H1 (cell line): ENCODE data around the gene DCAF4. TPM values are rescaled to one million over a fixed set of nuclear protein-coding genes. Genes with fewer than 3 reads are reported as not detected.

Experiments used
- CTCF ChIA-PET: fragments of 300-600 bp; sonication (Branson Sonifier 250); formaldehyde crosslinking; loops from one replicate; lab custom pipeline; 2021; ENCODE audit not compliant: partially characterized antibody; lab: Charles Lee
- POLR2A ChIA-PET: fragments of 300-600 bp; sonication (Branson Sonifier 250); formaldehyde crosslinking; loops from one replicate; lab custom pipeline; 2021; ENCODE audit warnings: inconsistent platforms; ENCODE audit not compliant: partially characterized antibody; lab: Charles Lee
- DNase-seq, 2 experiments: peaks; one replicate each; pipeline versions ENCODE4 v3.0.0 to v3.0.0-alpha.2; 2010 to 2022; ENCODE audit warnings: low spot score in 2 of 2, low read depth in 1 of 2, mixed read lengths in 1 of 2
- FAIRE-seq: peaks from 2 replicates; lab custom pipeline; 2011; peaks lifted over from hg19 to GRCh38; lab: Jason Lieb, UNC
- H2AFZ ChIP-seq: 2 replicates; pipeline ENCODE4 v1.8.1; 2012; ENCODE audit warnings: low read length, inconsistent platforms
- H2AK5ac ChIP-seq: 2 replicates; pipeline ENCODE4 v1.6.1; 2013; ENCODE audit warnings: low read depth, low read length
- H2BK120ac ChIP-seq: replicated peaks from 2 replicates; pipeline ENCODE3; 2013; ENCODE audit warnings: low read depth, low read length, inconsistent platforms
- H2BK12ac ChIP-seq: 2 replicates; pipeline ENCODE4 v1.6.1; 2013; ENCODE audit warnings: low read depth, low read length
- H2BK15ac ChIP-seq: 2 replicates; pipeline ENCODE4 v1.6.1; 2013; ENCODE audit warnings: low read length
- H2BK20ac ChIP-seq: 2 replicates; pipeline ENCODE4 v1.6.1; 2013; ENCODE audit warnings: low read length
- H2BK5ac ChIP-seq: 2 replicates; pipeline ENCODE4 v1.6.1; 2013; ENCODE audit warnings: low read depth, low read length
- H3K14ac ChIP-seq: 2 replicates; pipeline ENCODE4 v1.6.1; 2013; ENCODE audit warnings: inconsistent platforms; ENCODE audit not compliant: insufficient read length
- H3K18ac ChIP-seq: 2 replicates; pipeline ENCODE4 v1.6.1; 2013; ENCODE audit warnings: low read length; ENCODE audit errors: extremely low read depth
- H3K23ac ChIP-seq: 2 replicates; pipeline ENCODE4 v1.6.1; 2013; ENCODE audit warnings: inconsistent platforms; ENCODE audit not compliant: insufficient read length
- H3K23me2 ChIP-seq: 2 replicates; pipeline ENCODE4 v1.6.1; 2013; ENCODE audit warnings: low read depth, low read length
- H3K27ac ChIP-seq: 2 replicates; pipeline ENCODE4 v1.6.1; 2011; ENCODE audit warnings: low read depth, low read length, inconsistent platforms
- H3K27me3 ChIP-seq, 4 experiments: replicated peaks in 1 of 4; 1 replicate in 1 of 4; 2 replicates in 3 of 4; pipeline versions ENCODE4 v1.6.1 to v1.8.1; 2011 to 2013; ENCODE audit warnings: low read length in 3 of 4, mild to moderate bottlenecking in 3 of 4, inconsistent platforms in 2 of 4, mixed read lengths in 2 of 4, moderate library complexity in 1 of 4; ENCODE audit not compliant: control insufficient read depth in 3 of 4, insufficient read depth in 3 of 4; ENCODE audit errors: extremely low read depth in 1 of 4
- H3K36me3 ChIP-seq, 4 experiments: 2 replicates each; pipeline versions ENCODE4 v1.6.1 to v1.8.1; 2011 to 2013; ENCODE audit warnings: mild to moderate bottlenecking in 4 of 4, low read length in 3 of 4, moderate library complexity in 2 of 4, control low read depth in 1 of 4, inconsistent platforms in 1 of 4; ENCODE audit not compliant: insufficient read depth in 4 of 4, control insufficient read depth in 2 of 4
- H3K4ac ChIP-seq: replicated peaks from 2 replicates; pipeline ENCODE3; 2013; ENCODE audit warnings: low read length, low read depth, mixed read lengths, inconsistent platforms; ENCODE audit not compliant: insufficient read length
- H3K4me1 ChIP-seq, 4 experiments: replicated peaks in 1 of 4; 1 replicate in 1 of 4; 2 replicates in 3 of 4; pipeline versions ENCODE4 v1.6.1 to v1.8.1; 2011 to 2013; ENCODE audit warnings: low read length in 3 of 4, inconsistent platforms in 2 of 4, mixed read lengths in 1 of 4; ENCODE audit not compliant: insufficient read depth in 4 of 4, control insufficient read depth in 3 of 4
- H3K4me2 ChIP-seq, 2 experiments: 2 replicates each; pipeline versions ENCODE4 v1.6.1 to v1.8.1; 2011 to 2013; ENCODE audit warnings: low read depth in 2 of 2, low read length in 2 of 2, control low read depth in 1 of 2, inconsistent platforms in 1 of 2, mild to moderate bottlenecking in 1 of 2; ENCODE audit not compliant: insufficient read depth in 1 of 2
- H3K4me3 ChIP-seq, 4 experiments: fragments of 200-600, 300-600 bp in 1 of 4; sonication (generic), shearing (Covaris generic), sonication (Bioruptor Twin) in 1 of 4; 2 replicates each; pipeline versions ENCODE4 v1.5.1 to v1.8.1; 2011 to 2016; ENCODE audit warnings: low read length in 4 of 4, low read depth in 3 of 4, control low read depth in 2 of 4, inconsistent platforms in 2 of 4, mild to moderate bottlenecking in 2 of 4, mixed read lengths in 1 of 4, moderate library complexity in 1 of 4; ENCODE audit not compliant: insufficient read depth in 2 of 4; ENCODE audit errors: extremely low read depth in 1 of 4
- H3K56ac ChIP-seq: replicated peaks from 2 replicates; pipeline ENCODE3; 2013; ENCODE audit warnings: low read depth, mild to moderate bottlenecking, mixed read lengths, low read length, inconsistent platforms; ENCODE audit not compliant: insufficient read length
- H3K79me1 ChIP-seq: 2 replicates; pipeline ENCODE4 v1.6.1; 2013; ENCODE audit warnings: low read depth, low read length, control low read depth
- H3K79me2 ChIP-seq, 2 experiments: 2 replicates each; pipeline versions ENCODE4 v1.6.1 to v1.8.1; 2012 to 2013; ENCODE audit warnings: low read length in 2 of 2, mild to moderate bottlenecking in 2 of 2, inconsistent platforms in 1 of 2; ENCODE audit not compliant: insufficient read depth in 2 of 2, control insufficient read depth in 1 of 2
- H3K9ac ChIP-seq, 4 experiments: replicated peaks in 1 of 4; 1 replicate in 1 of 4; 2 replicates in 3 of 4; pipeline versions ENCODE4 v1.6.1 to v1.8.1; 2011 to 2013; ENCODE audit warnings: low read depth in 3 of 4, low read length in 3 of 4, control low read depth in 2 of 4, mild to moderate bottlenecking in 2 of 4, moderate library complexity in 2 of 4, inconsistent platforms in 1 of 4; ENCODE audit errors: extremely low read depth in 1 of 4
- H3K9me3 ChIP-seq, 2 experiments: 2 replicates each; pipeline versions ENCODE4 v1.6.1 to v1.8.1; 2012 to 2013; ENCODE audit warnings: mild to moderate bottlenecking in 2 of 2, moderate library complexity in 2 of 2, control low read depth in 1 of 2, inconsistent platforms in 1 of 2, low read depth in 1 of 2, low read length in 1 of 2, mixed read lengths in 1 of 2; ENCODE audit not compliant: insufficient read depth in 2 of 2
- H4K20me1 ChIP-seq, 2 experiments: replicated peaks in 1 of 2; 2 replicates each; pipeline versions ENCODE3 to v1.8.1; 2011 to 2013; ENCODE audit warnings: inconsistent platforms in 2 of 2, low read length in 2 of 2, mild to moderate bottlenecking in 1 of 2; ENCODE audit not compliant: insufficient read depth in 2 of 2, control insufficient read depth in 1 of 2
- H4K5ac ChIP-seq: 2 replicates; pipeline ENCODE4 v1.6.1; 2013; ENCODE audit warnings: low read length, low read depth, mixed read lengths, inconsistent platforms; ENCODE audit not compliant: insufficient read length
- H4K8ac ChIP-seq: 2 replicates; pipeline ENCODE4 v1.8.0; 2013; ENCODE audit warnings: mild to moderate bottlenecking, moderate library complexity, low read length, inconsistent platforms; ENCODE audit not compliant: insufficient read depth; ENCODE audit errors: extremely low read depth
- H4K91ac ChIP-seq: replicated peaks from 2 replicates; pipeline ENCODE3; 2013; ENCODE audit warnings: low read length, mixed read lengths, inconsistent platforms; ENCODE audit not compliant: insufficient read length
- BACH1 ChIP-seq: IDR thresholded peaks from 2 replicates; pipeline ENCODE4 v1.6.1; 2012; ENCODE audit warnings: low read length, improper control_type of control experiment
- BRCA1 ChIP-seq: IDR thresholded peaks from 2 replicates; pipeline ENCODE4 v1.6.1; 2012; ENCODE audit warnings: low read depth, low read length, improper control_type of control experiment
- CBX5 ChIP-seq: fragments of 300-800, 300-1000 bp; sonication (generic); IDR thresholded peaks from 2 replicates; pipeline ENCODE4 v1.7.1; 2016; ENCODE audit warnings: antibody characterized with exemption, low read length, low read depth
- HDAC2 ChIP-seq, 2 experiments: fragments of 300-600 bp in 1 of 2; sonication (generic) in 1 of 2; IDR thresholded peaks; 2 replicates each; pipeline ENCODE4 v1.6.1; 2011 to 2012; ENCODE audit warnings: low read depth in 2 of 2, low read length in 2 of 2, mild to moderate bottlenecking in 2 of 2, moderate library complexity in 2 of 2, borderline replicate concordance in 1 of 2, inconsistent platforms in 1 of 2
- KDM1A ChIP-seq: fragments of 200-600, 300-600 bp; sonication (generic); IDR thresholded peaks from 2 replicates; pipeline ENCODE4 v1.7.1; 2016; ENCODE audit warnings: mild to moderate bottlenecking, low read length, borderline replicate concordance
- KDM4A ChIP-seq: IDR thresholded peaks from one replicate; pipeline ENCODE4 v1.7.1; 2012; ENCODE audit warnings: low read depth, mild to moderate bottlenecking, moderate library complexity, low read length, inconsistent platforms; ENCODE audit not compliant: severe bottlenecking
- NANOG ChIP-seq: IDR thresholded peaks from 2 replicates; pipeline ENCODE4 v1.6.1; 2011; ENCODE audit warnings: low read length, low read depth, mild to moderate bottlenecking, inconsistent platforms; ENCODE audit not compliant: insufficient read depth, poor library complexity, severe bottlenecking
- PHF8 ChIP-seq: fragments of 200-600 bp; sonication (generic); conservative IDR thresholded peaks from 2 replicates; pipeline ENCODE4 v1.7.1; 2012; ENCODE audit warnings: low read depth, mild to moderate bottlenecking, inconsistent platforms, low read length, moderate library complexity
- RBBP5 ChIP-seq: IDR thresholded peaks from 2 replicates; pipeline ENCODE4 v1.7.1; 2012; ENCODE audit warnings: low read depth, mild to moderate bottlenecking, inconsistent platforms, low read length, moderate library complexity, borderline replicate concordance
- RFX5 ChIP-seq: IDR thresholded peaks from 2 replicates; pipeline ENCODE4 v1.6.1; 2011; ENCODE audit warnings: low read depth, low read length, improper control_type of control experiment, borderline replicate concordance
- RNF2 ChIP-seq: fragments of 200-900, 300-1000 bp; sonication (generic); IDR thresholded peaks from 2 replicates; pipeline ENCODE4 v1.7.1; 2016; ENCODE audit warnings: borderline replicate concordance, low read depth, mild to moderate bottlenecking, antibody characterized with exemption, low read length; ENCODE audit not compliant: poor library complexity, severe bottlenecking; ENCODE audit errors: missing control alignments
- SP4 ChIP-seq: IDR thresholded peaks from 2 replicates; pipeline ENCODE4 v1.6.1; 2012; ENCODE audit warnings: low read length, inconsistent platforms
- WGBS, 2 experiments: shearing (Covaris generic) in 1 of 2; methylation state at CpG; one replicate each; pipeline versions ENCODE4 v1.1.6 to v1.1.7; 2013 to 2015; ENCODE audit warnings: low lambda C conversion rate in 2 of 2, mixed read lengths in 2 of 2, inconsistent platforms in 1 of 2, low coverage in 1 of 2, missing lambda C conversion rate in 1 of 2; ENCODE audit not compliant: insufficient replicate concordance in 2 of 2, insufficient coverage in 1 of 2, insufficient read length in 1 of 2; ENCODE audit errors: extremely low coverage in 1 of 2, missing lambda C conversion rate in 1 of 2; 5-methylcytosine and 5-hydroxymethylcytosine counted together
- polyA plus RNA-seq, 7 experiments: library from polyadenylated mRNA; depleted of rRNA in 3 of 7; stranded (reverse) in 5 of 7; unstranded in 2 of 7; fragments of >200 nt in 5 of 7; fragments of 200-250 nt in 2 of 7; gene quantifications; 1 replicate in 5 of 7; 2 replicates in 1 of 7; 4 replicates in 1 of 7; pipeline versions ENCODE4 v1.2.1 to v1.2.3, GENCODE V29; 2011 to 2013; ENCODE audit warnings: missing spikeins in 2 of 7, mixed read lengths in 2 of 7
- total RNA-seq: library from RNA; stranded (reverse); fragmentation: NEBNext Ultra II Directional; extraction: Animal tissue kit (Norgen Biotek cat#: 25700); gene quantifications from 2 replicates; pipeline ENCODE4 v1.2.1, GENCODE V29; 2021
- TF ChIP-seq, protein P1 (sequence below): IDR thresholded peaks from 2 replicates; pipeline ENCODE4 v1.6.1; 2011; ENCODE audit warnings: low read depth, mild to moderate bottlenecking, low read length; ENCODE audit not compliant: insufficient read depth

The DCAF4 gene
- total and polyA plus RNA-seq, 2 of the 8 experiments (the other 6 are each of a cell fraction or from before 2014, with no cell fraction given), result 17.0 to 21.1 TPM

DNA sequence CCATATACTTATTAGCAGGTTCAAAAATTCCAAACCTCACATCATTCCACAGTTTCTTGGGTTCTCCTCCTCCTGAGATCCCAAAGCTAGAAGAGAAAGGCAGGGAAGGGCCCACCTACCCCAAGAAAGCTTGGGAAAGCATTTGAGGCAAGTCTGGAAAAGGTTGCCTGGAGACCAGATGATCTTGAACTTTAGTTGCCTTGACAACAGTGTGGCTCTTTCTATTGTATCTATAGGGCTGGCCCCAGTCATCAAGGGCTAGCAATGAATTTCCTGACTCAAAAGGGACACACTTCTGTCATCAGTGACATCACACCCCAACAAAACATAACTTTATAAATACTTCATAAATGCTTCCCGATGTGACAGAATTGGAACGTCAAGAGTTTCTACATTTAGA, 60.6 kb downstream of the DCAF4 start:
- Histone ChIP-seq H3K56ac (no peak overlapping the region), H2BK12ac (no peak overlapping the region), H3K36me3 (peaks cover 0 to 4% (median 0%) of the 10 kb centered on the region in 4 experiments; a peak in 2 of 8 replicates), H3K4me1 (no peaks in the 10 kb centered on the region), H3K23ac (no peak overlapping the region), H3K4ac (no peak overlapping the region), H2BK5ac (no peak overlapping the region), H4K8ac (no peak overlapping the region), H3K27me3 (no peaks in the 10 kb centered on the region), H3K23me2 (no peaks in the 10 kb centered on the region), H2BK20ac (no peak overlapping the region), H3K14ac (no peak overlapping the region), H3K79me1 (no peaks in the 10 kb centered on the region), H3K79me2 (no peaks in the 10 kb centered on the region), H3K4me2 (no peak overlapping the region), H3K9me3 (no peaks in the 10 kb centered on the region), H3K18ac (no peak overlapping the region), H4K5ac (no peak overlapping the region), H2AK5ac (no peak overlapping the region), H2BK120ac (no peak overlapping the region), H3K9ac (no peak overlapping the region), H3K4me3 (no peak overlapping the region), H4K91ac (no peak overlapping the region), H2AFZ (no peak overlapping the region), H4K20me1 (no peaks in the 10 kb centered on the region), H2BK15ac (no peak overlapping the region), H3K27ac (no peak overlapping the region)
- POLR2A ChIA-PET, result interaction anchor here (0.7 to 1.2 kb wide), 2 partner anchors 77 to 307 kb away, joined by 3 to 4 read pairs; no protein-coding TSS in a partner anchor
- DNase-seq (no peak), FAIRE-seq (no peak)
- CTCF ChIA-PET, result interaction anchor here (1.3 kb wide), 2 partner anchors 11 kb away, joined by 5 read pairs; no protein-coding TSS in a partner anchor
- 100% methylated on average over 2 of the region's 2 CpGs; no CpG with 5 or more reads in 1 of the 2 experiments for whole genome bisulfite sequencing, 2 experiments
- TF ChIP-seq RNF2 (no peak), BACH1 (no peak), BRCA1 (no peak), RBBP5 (no peak), PHF8 (no peak), HDAC2 (IDR thresholded peaks at IDR 0.05; ENCODE audit: borderline replicate concordance in 1 of 2, low read depth in 2 of 2, low read length in 2 of 2) (no peak), KDM1A (no peak), CBX5 (no peak), KDM4A (no peak), SP4 (no peak), RFX5 (no peak), NANOG (no peak)
- TF ChIP-seq, protein P1, sequence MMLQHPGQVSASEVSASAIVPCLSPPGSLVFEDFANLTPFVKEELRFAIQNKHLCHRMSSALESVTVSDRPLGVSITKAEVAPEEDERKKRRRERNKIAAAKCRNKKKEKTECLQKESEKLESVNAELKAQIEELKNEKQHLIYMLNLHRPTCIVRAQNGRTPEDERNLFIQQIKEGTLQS, result no peak
